Liver (tissue), 9 donors: ENCODE data around the gene IQCE. TPM values are rescaled to one million over a fixed set of nuclear protein-coding genes. Genes with fewer than 3 reads are reported as not detected.

Experiments
- DNase-seq: peaks from one replicate; pipeline ENCODE4 v3.0.0-alpha.2; 2017; ENCODE audit warnings: low spot score
- H3K27ac ChIP-seq, 2 donors: one replicate each; pipeline ENCODE4 v1.7.0; 2013; ENCODE audit warnings: inconsistent platforms in 2 of 2, low read length in 2 of 2, control low read depth in 1 of 2, low read depth in 1 of 2, mild to moderate bottlenecking in 1 of 2
- H3K27me3 ChIP-seq, 4 donors: one replicate each; pipeline versions ENCODE4 v1.6.1 to v1.7.0; 2013; ENCODE audit warnings: low read length in 3 of 4, inconsistent platforms in 1 of 4, mild to moderate bottlenecking in 1 of 4, moderate library complexity in 1 of 4; ENCODE audit not compliant: control insufficient read depth in 4 of 4, insufficient read depth in 4 of 4
- H3K36me3 ChIP-seq, 4 donors: one replicate each; pipeline versions ENCODE4 v1.6.1 to v1.7.0; 2013; ENCODE audit warnings: low read length in 3 of 4, mild to moderate bottlenecking in 3 of 4, low read depth in 1 of 4, moderate library complexity in 1 of 4; ENCODE audit not compliant: control insufficient read depth in 4 of 4, insufficient read depth in 3 of 4
- H3K4me1 ChIP-seq, 4 donors: one replicate each; pipeline versions ENCODE4 v1.6.1 to v1.7.0; 2013; ENCODE audit warnings: low read length in 3 of 4, mild to moderate bottlenecking in 3 of 4, moderate library complexity in 1 of 4; ENCODE audit not compliant: control insufficient read depth in 4 of 4, insufficient read depth in 4 of 4
- H3K4me3 ChIP-seq, 3 donors: one replicate each; pipeline versions ENCODE4 v1.6.1 to v1.7.0; 2013; ENCODE audit warnings: low read length in 3 of 3, control low read depth in 1 of 3, low read depth in 1 of 3, mild to moderate bottlenecking in 1 of 3
- H3K9ac ChIP-seq, 2 donors: one replicate each; pipeline ENCODE4 v1.7.0; 2013; ENCODE audit warnings: low read length in 2 of 2, mild to moderate bottlenecking in 2 of 2, moderate library complexity in 2 of 2, control low read depth in 1 of 2, low read depth in 1 of 2
- H3K9me3 ChIP-seq, 4 donors: one replicate each; pipeline versions ENCODE4 v1.6.1 to v1.7.0; 2013; ENCODE audit warnings: low read length in 3 of 4; ENCODE audit not compliant: control insufficient read depth in 4 of 4
- ATF3 ChIP-seq: IDR thresholded peaks from 2 replicates; pipeline ENCODE4 v1.6.1; 2016; ENCODE audit warnings: antibody characterized with exemption
- CTCF ChIP-seq: fragments of 150-350 bp; IDR thresholded peaks from 2 replicates; pipeline ENCODE4 v1.5.1; 2017; ENCODE audit warnings: improper control_type of control experiment, low read depth, low read length; ENCODE audit not compliant: missing input control
- EGR1 ChIP-seq, 2 donors: IDR thresholded peaks; 2 replicates each; pipeline ENCODE4 v1.6.1; 2016 to 2018; ENCODE audit warnings: antibody characterized with exemption in 2 of 2, low read depth in 2 of 2
- FOXA1 ChIP-seq: IDR thresholded peaks from 2 replicates; pipeline ENCODE4 v1.6.1; 2016; ENCODE audit warnings: antibody characterized with exemption
- FOXA2 ChIP-seq: IDR thresholded peaks from 2 replicates; pipeline ENCODE4 v1.6.1; 2016; ENCODE audit warnings: antibody characterized with exemption
- GABPA ChIP-seq, 2 donors: IDR thresholded peaks in 1 of 2; conservative IDR thresholded peaks in 1 of 2; 2 replicates each; pipeline ENCODE4 v1.6.1; 2016; ENCODE audit warnings: antibody characterized with exemption in 2 of 2, mild to moderate bottlenecking in 1 of 2, moderate library complexity in 1 of 2
- HNF4A ChIP-seq, 2 donors: conservative IDR thresholded peaks; 2 replicates each; pipeline ENCODE4 v1.6.1; 2016; ENCODE audit warnings: antibody characterized with exemption in 2 of 2, mild to moderate bottlenecking in 2 of 2
- HNF4G ChIP-seq: IDR thresholded peaks from 2 replicates; pipeline ENCODE4 v1.6.1; 2016; ENCODE audit warnings: antibody characterized with exemption
- JUND ChIP-seq, 2 donors: IDR thresholded peaks; 2 replicates each; pipeline ENCODE4 v1.6.1; 2016; ENCODE audit warnings: antibody characterized with exemption in 2 of 2
- MAX ChIP-seq: IDR thresholded peaks from 2 replicates; pipeline ENCODE4 v1.6.1; 2016; ENCODE audit warnings: antibody characterized with exemption
- NR2F2 ChIP-seq: IDR thresholded peaks from 2 replicates; pipeline ENCODE4 v1.6.1; 2016; ENCODE audit warnings: antibody characterized with exemption
- RAD21 ChIP-seq, 2 donors: IDR thresholded peaks; 2 replicates each; pipeline ENCODE4 v1.6.1; 2016; ENCODE audit warnings: antibody characterized with exemption in 2 of 2, mild to moderate bottlenecking in 2 of 2
- REST ChIP-seq: IDR thresholded peaks from 2 replicates; pipeline ENCODE4 v1.6.1; 2016; ENCODE audit warnings: antibody characterized with exemption, mild to moderate bottlenecking
- RXRA ChIP-seq, 2 donors: IDR thresholded peaks; 2 replicates each; pipeline ENCODE4 v1.6.1; 2017 to 2018; ENCODE audit warnings: antibody characterized with exemption in 2 of 2, mild to moderate bottlenecking in 1 of 2
- SP1 ChIP-seq: IDR thresholded peaks from 2 replicates; pipeline ENCODE4 v1.6.1; 2018; ENCODE audit warnings: antibody characterized with exemption, mild to moderate bottlenecking
- TAF1 ChIP-seq: conservative IDR thresholded peaks from 2 replicates; pipeline ENCODE4 v1.6.1; 2016; ENCODE audit warnings: antibody characterized with exemption, mild to moderate bottlenecking
- ZBTB33 ChIP-seq: IDR thresholded peaks from 2 replicates; pipeline ENCODE4 v1.6.1; 2016; ENCODE audit warnings: antibody characterized with exemption
- WGBS: extraction: QIAGEN DNeasy Blood & Tissue Kit; methylation state at CpG from one replicate; pipeline ENCODE4 v1.1.7; 2013; 5-methylcytosine and 5-hydroxymethylcytosine counted together
- polyA plus RNA-seq, 2 donors: library from polyadenylated mRNA; stranded (reverse) in 1 of 2; unstranded in 1 of 2; fragments of 200-250 nt in 1 of 2; fragments of >200 nt in 1 of 2; fragmentation: Nextera tagmentation in 1 of 2; extraction: Ambion mirVana in 1 of 2; gene quantifications; one replicate each; pipeline versions ENCODE4 v1.2.1 to v1.2.3, GENCODE V29; 2013 to 2015
- total RNA-seq, 2 donors: library from RNA; depleted of rRNA; stranded (reverse); fragments of >200 nt; gene quantifications; one replicate each; pipeline ENCODE4 v1.2.3, GENCODE V29; 2014
- donor health status: healthy.
- donor health status: healthy.
- donor health status: healthy.
- donor health status: healthy.
- donor health status: healthy.

The IQCE gene
- total and polyA plus RNA-seq, 4 donors, result 2.1 to 5.9 (median 3.6) TPM

- WGBS, result 92% methylated on average over 21 of the region's 21 CpGs
Observed at GRCh38 chr7:2575733-2576340, 17.1 kb downstream of the IQCE start.

GRCh38 chr7:2576742-2577491, 18.1 kb downstream of the IQCE start:
- Histone ChIP-seq H3K27me3 (no peaks in the 10 kb centered on the region), H3K4me1 (no peaks in the 10 kb centered on the region), H3K9me3 (no peaks in the 10 kb centered on the region), H3K36me3 (peaks cover 2 to 11% (median 7%) of the 10 kb centered on the region in 4 donors), H3K27ac (no peak overlapping the region), H3K4me3 (no peak overlapping the region), H3K9ac (no peak overlapping the region)
- DNase-seq, result no peak
- 94% methylated on average over 56 of the region's 56 CpGs for WGBS
- TF ChIP-seq EGR1 (IDR thresholded peaks at IDR 0.05; ENCODE audit: low read depth in 2 of 2), result no peak
- no peak for TF ChIP-seq FOXA1
- TF ChIP-seq SP1, result no peak
- TF ChIP-seq TAF1, result no peak
- no peak for TF ChIP-seq REST
- TF ChIP-seq HNF4G, result no peak
- TF ChIP-seq RXRA (IDR thresholded peaks at IDR 0.05), result no peak
- no peak for TF ChIP-seq GABPA (IDR thresholded peaks at IDR 0.05 in 1 of 2, conservative IDR thresholded peaks at IDR 0.05 in 1 of 2)
- no peak for TF ChIP-seq ATF3
- no peak for TF ChIP-seq HNF4A (conservative IDR thresholded peaks at IDR 0.05)
- TF ChIP-seq RAD21 (IDR thresholded peaks at IDR 0.05), result no peak

More at GRCh38 chr7:2575733-2576340, 17.1 kb downstream of the IQCE start:
- Histone ChIP-seq H3K27me3 (no peaks in the 10 kb centered on the region), H3K9me3 (no peaks in the 10 kb centered on the region), H3K9ac (no peak overlapping the region), H3K4me3 (no peak overlapping the region), H3K27ac (no peak overlapping the region), H3K36me3 (peaks cover 4 to 14% (median 7%) of the 10 kb centered on the region in 4 donors), H3K4me1 (no peaks in the 10 kb centered on the region)
- DNase-seq, result no peak
- no peak for TF ChIP-seq FOXA2
- no peak for TF ChIP-seq JUND (IDR thresholded peaks at IDR 0.05)
- no peak for TF ChIP-seq EGR1 (IDR thresholded peaks at IDR 0.05; ENCODE audit: low read depth in 2 of 2)
- TF ChIP-seq FOXA1, result no peak
- TF ChIP-seq ATF3, result no peak
- no peak for TF ChIP-seq ZBTB33
- TF ChIP-seq NR2F2, result no peak
- no peak for TF ChIP-seq HNF4A (conservative IDR thresholded peaks at IDR 0.05)
- TF ChIP-seq HNF4G, result no peak
- no peak for TF ChIP-seq SP1
- TF ChIP-seq MAX, result no peak
- TF ChIP-seq RAD21 (IDR thresholded peaks at IDR 0.05), result no peak
- no peak for TF ChIP-seq CTCF
- TF ChIP-seq RXRA (IDR thresholded peaks at IDR 0.05), result no peak
